Activated T-cell treated with anti-CD3 and anti-CD28 coated beads, Interleukin-2, amount 50 U/mL, for 1 hour (primary cell): ENCODE results near the gene PRKAR1B.

Experiments
- DNase-seq: peaks from one replicate; pipeline ENCODE4 v3.0.0-alpha.2; 2020

The PRKAR1B gene

DNA sequence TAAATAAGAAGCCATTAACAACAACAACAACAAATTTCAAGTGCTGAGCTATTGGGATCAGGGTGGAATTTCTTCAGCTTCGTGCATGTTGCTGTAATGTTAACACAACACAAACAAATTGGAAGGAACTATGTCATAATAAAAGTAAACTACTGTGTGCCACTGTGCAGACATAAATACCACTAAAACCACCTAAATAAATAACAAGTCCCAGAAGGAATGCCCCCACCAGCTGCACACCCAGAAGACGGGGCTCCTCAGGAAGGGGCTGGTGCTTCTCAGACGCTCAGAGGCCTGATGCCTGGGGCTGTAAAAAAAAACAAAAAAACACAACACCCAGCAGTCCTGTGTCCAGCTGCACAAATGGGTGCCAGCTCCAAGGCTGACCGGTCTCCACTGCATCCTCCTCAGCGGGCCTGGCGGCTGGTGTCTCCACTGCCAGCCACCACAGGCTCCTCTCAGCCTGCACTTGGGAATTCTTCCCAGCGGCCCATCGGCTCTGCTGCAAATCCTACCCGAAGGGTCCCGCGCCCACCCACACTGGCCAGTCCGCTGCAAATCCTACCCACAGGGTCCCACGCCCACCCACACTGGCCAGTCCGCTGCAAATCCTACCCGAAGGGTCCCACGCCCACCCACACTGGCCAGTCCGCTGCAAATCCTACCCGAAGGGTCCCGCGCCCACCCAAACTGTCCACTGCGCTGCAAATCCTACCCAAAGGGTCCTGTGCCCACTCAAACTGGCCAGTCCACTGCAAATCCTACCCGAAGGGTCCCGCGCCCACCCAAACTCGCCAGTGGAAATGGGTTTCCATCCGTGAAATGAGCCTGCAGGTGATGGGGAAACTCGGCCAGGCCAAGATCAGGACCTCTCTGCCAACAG, 36.4 kb downstream of the PRKAR1B start:
- DNase-seq = no peak

DNA sequence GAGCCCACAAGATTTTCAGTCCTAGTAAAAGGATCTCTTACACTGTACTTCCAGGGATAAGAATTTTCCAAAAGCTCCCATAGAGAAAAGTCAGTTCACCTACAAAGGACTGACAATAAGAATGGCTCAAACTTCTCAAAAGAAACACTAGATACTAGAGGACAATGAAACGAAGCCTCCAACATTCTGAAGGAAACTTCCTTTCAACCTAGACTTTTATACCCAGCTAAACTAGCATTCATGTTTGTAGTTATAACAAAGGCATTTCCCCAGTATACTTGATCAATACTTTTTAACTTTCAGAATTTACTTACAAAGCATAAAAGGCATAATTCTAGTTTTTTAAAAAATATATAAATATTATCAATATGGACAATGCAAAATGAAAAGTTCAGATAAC, 41.5 kb downstream of the PRKAR1B start:
- DNase-seq = no peak

DNA sequence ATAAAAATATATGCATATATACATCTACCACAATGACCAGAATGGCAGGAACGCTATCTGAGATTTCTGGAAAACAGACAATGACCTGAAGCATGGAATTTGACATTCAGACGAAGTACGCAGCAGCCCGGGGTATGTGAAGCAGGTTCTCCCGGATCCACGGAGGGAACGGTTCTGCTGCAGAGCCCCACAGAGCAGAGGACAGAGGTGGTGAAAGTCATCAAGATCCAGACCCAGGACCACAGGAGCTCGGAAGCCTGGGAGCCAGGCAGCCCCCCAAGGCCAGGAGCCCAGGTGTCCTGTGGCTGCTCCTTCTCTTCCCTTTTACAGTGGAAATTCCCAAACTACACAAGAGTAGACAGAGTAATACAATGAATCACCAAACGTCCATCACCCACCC, 42.7 kb downstream of the PRKAR1B start:
- DNase-seq = no peak

DNA sequence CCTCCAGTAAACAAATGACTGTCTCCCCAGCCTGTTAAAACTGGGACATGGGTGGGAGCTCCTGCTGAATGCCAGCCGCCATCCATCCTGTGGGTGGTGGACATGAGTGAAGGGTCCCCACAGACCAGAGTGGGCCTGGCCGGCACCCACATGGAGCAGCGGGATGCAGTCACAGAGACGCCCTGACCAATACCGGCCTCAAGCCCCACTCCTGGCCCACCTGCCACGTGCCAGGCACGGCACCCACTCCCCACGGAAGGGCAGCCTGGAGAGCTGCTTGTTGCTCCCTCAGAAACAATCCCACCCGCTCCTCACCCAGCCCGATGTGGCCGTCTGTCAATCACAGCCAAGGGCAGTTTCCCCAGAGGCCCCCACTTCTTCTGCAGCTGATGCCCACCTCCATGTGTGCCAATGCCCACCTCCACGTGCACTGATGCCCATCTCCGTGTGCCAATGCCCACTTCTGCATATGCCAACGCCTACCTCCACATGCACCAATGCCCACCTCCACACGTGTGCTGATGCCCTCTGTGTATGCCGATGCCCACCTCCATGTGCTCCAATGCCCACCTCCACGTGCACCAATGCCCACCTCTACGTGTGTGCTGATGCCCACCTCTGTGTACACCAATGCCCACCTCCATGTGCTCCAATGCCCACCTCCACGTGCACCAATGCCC, 43.4 kb downstream of the PRKAR1B start:
- DNase-seq = no peak

DNA sequence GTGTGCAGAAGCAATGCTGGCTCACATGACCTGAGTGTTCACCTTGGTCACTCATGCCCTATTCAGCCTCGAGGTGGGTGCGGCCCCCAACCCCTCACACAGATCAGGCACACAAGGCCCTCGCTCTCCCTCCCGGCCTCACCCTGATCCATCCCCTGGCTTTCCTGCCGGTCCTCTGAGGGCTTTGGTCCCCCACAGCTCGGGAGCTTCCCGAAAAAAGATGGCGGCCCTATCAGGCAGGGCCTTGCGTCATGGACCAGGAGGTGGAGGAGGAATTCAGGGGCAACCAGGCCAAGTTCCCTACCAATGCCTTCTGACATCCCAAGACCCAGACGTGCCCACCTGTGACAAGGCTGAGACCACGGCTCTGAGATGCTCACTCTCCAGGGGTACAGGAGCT, 44.3 kb downstream of the PRKAR1B start:
- no peak for DNase-seq

DNA sequence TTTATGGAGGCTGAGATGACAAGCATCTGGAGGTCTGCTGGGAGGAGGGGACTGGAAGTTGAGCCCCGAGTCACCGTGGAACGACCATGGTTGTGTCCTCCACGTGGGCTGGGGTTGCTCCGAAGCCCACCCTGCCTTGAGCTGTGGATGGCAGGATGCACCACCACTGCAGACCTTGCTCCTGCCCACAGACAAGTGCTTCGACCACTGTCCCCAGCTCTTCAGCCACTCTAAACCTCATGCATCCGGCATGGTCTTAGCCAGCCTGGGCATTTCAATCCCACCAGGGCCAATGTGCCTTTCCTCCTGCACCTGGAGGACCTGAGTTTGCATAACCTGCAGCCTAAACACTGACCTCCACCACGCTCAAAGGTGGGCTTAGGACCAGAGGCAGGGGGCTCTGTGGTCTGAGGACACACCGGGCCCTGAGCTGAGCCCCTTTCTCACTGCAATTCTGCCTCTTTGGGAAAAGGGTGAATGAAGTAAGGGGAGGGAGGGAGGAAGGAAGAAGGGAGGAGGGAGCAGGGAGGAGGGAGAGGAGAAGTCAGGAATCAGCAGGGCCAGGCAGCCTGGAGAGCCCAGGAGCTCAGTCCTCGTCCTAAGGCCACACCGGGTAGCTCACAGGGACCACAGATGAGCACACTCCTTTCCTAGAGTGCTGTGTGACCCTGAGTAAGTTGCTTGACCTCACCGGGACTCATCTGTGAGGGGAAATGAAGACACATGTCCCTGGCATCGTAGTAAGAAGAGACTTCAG, 45.4 kb downstream of the PRKAR1B start:
- DNase-seq = no peak

DNA sequence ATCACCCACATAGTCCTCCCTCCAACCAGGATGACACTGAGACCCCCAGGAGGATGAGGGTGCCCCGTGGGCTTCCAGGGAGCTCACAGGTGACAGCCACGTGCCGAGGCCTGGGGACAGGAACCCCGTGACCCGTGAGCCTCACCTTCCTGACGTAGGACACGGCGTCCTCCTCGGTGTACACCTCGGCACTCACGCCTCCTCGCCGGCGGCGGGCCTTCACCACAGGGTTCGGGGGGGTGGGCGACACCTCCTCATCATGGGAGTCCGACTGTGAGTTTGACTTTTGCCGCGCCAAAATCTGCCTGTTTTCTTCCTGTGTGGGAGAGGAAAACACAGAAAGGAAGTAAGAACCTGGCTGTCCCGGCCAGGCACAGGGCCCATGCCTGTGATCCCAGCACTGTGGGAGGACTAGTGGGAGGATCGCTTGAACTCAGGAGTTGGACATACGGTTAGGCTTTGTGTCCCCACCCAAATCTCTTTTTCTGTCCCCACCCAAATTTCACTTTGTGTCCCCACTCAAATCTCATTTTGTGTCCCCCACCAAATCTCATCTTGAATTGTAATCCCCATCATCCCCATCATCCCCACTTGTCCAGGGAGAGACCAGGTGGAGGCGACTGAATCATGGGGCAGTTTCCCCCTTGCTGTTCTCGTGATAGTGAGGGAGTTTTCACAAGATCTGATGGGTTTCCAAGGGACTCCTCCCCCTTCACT, 46.5 kb downstream of the PRKAR1B start:
- DNase-seq = no peak

DNA sequence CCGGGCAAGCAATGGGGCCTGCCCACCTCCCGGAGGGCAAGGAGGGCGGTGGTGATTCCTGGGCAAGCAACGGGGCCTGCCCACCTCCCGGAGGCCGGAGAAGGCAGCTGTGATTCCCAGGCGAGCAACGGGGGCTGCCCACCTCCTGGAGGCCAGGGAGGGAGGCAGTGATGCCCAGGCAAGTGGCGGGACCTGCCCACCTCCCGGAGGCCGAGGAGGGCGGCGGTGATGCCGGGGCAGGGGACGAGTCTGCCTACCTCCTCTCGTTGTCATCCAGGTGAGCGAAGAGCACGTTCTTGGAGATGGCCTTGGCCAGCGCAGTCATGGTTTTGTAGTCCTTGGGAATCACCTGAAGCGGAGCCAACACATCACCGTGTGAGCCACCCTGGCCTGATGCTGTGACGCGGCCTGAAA, 50.1 kb downstream of the PRKAR1B start:
- no peak for DNase-seq

DNA sequence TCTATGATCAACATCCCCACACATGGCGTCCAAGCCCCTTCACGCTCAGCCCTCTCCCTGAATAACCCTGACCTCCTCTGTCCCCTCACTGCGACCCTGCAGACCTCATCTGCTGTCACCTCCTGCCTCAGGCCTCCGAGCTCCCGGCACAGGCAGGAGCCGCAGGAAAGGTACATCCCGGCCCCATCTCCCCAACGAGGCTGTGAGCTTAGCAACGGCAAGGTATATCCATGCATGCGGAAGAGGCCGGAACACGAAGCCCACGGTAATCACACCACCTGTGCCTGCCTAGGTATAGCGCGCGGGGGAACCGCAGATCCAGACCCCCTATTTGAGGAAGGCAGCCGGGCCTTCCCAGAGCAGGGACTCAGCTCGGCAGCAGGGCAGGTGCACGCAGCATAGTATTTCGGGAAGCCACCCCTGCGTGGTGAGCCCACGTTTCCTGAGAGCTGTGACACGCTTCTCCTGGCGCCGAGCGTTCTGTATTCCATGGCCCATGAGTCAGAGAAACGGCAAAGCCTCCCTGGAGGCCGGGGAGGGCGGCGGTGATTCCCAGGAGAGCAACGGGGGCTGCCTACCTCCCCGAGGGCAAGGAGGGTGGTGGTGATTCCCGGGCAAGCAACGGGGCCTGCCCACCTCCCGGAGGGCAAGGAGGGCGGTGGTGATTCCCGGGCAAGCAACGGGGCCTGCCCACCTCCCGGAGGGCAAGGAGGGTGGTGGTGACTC, 50.7 kb downstream of the PRKAR1B start:
- DNase-seq = no peak

DNA sequence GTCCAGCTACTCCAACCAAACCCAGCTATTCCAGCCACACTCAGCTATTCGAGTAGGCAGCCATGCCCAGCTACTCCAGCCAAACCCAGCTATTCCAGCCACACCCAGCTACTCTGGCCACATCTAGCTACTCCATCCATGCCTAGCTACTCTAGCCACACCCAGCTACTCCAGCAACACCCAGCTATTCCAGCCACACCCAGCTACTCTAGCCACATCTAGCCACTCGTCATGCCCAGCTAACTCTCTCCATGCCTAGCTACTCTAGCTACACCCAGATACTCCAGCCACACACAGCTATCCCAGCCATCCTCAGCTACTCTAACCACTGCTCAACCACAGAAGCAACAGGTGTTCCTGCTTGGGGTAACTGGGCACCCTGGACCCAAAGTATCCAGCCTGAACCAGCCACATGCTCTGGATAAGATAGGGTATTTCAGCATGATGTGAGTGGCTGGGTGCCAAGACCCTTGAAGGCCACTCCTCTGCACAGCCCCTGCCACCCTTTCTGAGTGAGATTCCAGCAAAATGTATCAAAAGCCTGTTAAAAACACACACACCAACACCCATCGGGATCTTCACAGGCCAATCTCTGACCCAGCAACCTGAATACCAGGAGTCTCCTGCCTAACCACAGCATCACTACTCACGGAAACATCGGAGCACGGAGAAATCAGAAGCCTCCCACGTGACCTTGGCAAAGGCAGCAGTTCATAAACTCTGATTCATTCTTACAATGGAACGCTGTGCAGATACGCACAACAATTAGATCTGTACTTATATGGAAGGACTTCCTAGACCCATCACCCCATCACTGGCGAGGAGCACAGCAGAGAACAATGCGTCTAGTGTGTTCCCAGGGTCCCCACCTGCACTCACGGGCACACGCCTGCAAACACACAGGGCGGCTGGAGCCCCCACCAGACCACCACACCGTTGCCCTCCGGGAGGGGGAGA, 52.3 kb downstream of the PRKAR1B start:
- no peak for DNase-seq

DNA sequence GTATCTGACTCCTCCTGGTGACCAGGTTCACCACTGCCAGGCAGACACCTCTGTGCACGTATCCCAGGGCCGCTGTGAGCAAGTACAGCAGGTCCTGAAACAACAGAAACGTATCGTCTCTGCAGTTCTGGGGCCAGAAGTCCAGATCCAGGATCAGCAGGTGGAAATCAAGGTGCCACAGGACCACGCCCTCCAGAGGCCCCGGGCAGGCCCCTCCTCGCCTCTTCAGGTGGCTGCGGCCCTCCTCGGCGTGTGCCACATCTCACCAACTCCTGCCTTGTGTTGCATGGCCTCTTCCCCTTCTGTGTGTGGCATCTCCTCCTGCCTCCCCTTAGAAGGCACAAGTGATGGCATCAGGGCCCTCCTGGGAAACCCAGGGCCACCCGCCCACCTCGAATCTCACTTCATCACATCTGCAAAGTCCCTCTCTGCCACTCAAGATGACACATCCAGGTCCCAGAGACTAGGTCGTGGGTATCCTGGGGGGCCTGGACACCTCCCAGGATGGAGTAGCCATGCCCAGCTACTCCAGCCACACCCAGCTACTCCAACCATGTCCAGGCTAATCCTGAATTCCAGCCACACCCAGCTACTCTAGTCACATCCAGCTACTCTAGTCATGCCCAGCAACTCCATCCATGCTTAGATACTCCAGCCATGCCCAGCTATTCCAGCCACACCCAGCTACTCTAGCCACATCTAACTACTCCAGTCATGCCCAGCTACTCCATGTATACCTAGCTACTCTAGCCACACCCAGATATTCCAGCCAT, 53.2 kb downstream of the PRKAR1B start:
- DNase-seq = no peak

DNA sequence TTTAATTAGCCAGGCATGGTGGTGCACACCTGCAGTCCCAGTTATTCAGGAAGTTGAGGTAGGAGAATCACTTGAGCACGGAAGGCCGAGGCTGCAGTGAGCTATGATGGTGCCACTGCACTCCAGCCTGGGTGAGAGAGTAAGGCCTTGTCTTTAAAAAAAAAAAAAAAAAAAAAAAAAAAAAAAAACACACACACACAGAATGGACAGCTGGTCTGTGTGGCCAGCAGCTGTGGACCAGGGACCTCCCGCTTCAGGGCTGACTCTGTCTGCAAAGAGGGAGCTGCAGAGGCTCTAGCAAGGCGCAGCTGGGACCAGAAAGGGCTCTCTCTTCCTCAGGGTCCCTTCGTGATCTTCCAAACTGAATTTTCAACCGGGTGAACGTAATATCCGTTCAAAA, 54.2 kb downstream of the PRKAR1B start:
- no peak for DNase-seq

DNA sequence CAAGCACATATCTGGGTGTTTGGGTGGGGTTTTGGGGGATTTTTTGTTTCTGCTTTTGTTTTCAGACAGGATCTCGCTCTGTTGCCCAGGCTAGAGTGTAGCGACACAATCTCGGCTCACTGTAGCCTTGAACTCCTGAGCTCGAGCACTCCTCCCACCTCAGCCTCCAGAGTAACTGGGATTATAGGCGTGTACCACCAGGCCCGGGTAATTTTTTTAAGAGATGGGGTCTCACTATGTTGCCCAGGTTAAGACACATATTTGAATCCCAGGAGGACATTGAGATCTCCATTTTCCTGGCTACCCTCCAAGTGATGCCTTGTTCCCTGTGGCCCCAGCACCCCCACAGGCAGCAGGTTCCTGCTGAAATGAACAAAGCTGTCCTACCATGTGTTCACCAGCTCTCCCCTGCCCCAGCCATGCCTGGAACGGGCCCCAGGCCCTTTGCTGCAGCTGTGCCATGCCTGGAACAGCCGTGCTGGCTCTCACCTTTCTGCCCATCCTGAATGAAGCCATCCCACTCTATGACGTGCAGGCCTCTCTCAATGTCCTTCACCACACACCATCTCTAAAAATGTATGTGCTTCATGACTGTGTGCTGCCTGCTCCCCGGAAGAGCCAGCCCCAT, 55.6 kb downstream of the PRKAR1B start:
- no peak for DNase-seq

DNA sequence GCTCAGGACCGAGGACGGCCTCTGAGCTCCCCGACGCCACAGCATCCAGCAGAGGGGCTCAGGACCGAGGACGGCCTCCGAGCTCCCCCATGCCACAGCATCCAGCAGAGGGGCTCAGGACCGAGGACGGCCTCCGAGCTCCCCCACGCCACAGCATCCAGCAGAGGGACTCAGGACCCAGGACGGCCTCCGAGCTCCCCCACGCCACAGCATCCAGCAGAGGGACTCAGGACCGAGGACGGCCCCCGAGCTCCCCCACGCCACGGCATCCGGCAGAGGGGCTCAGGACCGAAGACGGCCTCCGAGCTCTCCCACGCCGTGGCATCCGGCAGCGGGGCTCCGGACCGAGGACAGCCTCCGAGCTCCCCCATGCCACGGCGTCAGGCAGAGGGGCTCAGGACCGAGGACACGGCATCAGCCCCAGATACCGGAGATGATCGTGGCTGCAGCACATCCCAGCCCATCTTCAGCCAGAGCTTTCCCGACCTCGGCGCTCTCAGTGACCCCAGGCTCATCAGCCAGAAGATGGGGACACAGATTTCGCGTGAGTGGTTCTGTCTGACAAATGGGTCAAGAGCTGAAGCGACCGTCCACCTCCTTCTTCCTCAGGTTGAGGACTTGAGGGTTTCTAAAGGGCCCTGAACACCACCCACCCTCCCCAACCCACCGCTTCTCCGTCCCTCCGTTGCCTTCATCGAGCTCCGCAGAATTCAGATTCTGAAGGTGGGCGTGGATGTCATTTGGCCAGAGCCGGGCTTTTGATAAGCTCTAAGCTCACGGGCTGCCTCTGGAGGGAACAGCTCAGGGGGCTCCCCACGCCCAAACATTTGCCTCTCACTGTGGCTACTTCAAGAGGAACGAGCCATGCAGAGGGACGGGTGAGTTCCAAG, 56.3 kb downstream of the PRKAR1B start:
- no peak for DNase-seq

DNA sequence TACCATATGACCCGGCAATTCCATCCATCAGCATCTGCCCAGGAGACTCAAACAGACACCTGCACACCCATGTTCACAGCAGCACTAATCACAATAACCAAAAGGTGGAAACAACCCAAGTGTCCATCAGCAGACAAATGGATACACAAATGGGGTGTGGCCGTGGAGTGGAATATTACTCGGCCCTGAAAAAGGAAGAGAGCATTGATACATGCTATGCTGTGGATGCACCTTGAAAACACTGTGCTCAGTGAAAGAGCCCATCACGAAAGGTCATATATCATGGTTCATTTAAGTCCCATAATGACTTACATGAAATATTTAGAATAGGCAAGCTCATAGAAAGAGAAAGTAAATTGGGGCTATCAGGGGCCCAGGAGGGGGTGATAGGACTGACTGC, 58.1 kb downstream of the PRKAR1B start:
- no peak for DNase-seq

DNA sequence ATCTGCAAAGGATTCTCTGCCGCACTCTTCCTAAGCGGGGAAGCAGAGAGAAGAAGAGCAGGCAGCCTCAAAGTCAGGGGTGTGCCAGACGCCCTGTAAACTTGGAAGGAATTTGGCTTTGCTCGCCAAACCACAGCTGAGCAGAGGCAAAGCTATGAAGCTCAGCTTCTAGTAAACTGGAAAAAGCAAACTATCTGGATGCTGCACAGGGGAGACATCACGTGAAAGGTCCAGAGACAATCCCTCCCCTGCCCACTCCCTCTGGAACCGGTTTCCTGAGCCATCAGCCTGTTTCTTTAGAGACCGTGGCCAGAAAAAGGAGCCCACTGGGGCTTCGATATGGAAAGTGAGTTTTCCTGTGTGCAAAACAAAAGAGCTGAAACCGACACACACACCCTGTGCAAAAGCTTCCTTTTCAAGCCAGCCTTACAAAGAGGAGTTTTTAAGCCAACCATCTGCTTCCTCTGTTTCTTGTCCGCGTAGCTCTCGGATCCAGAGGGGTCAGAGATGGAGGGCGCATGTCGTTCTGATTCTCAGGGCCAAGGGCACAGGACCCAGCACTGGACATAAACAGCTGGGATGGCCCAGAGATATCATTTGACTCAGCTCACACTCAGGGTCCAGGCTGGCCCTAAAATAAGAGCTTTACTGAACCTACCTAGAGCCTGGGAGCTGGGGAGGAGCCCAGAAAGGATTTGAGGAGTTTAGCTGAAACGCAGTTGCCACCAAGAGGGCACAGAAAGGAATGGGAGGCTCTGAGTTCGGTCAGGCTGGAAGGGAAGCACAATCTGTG, 58.7 kb downstream of the PRKAR1B start:
- DNase-seq = no peak

DNA sequence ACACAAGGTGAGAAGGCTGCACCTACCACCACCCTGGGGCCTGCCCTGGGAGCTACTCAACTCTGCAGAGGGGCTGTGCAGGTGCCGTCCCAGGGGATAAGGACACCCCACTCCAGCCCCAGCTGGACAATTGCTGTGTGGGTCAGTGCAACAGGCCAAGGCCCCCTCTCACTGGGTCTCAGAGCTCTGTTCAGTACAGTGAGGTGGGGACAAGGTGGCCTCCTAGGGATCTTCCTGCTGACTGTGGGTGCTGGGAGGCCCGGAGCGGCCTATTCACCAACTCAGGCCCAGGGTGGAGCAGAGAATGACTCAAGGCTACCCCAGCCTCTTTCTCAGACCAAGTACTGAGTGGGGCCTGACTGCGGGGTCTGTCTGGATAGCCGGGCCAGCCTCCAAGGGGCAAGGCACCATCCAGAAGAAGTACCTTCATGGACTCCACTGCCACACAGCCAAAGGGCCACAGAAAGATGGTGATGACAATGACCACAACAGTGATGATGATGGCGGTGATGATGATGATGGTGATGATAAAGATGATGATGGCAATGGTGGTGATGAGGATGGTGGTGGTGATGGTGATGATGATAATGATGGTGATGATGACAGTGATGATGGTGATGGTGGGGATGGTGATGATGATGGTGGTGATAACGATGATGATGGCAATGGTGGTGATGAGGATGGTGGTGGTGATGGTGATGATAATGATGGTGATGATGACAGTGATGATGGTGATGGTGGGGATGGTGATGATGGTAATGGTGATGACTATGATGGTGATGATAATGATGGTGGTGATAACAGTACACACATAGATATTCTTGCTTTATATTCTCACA, 60.4 kb downstream of the PRKAR1B start:
- no peak for DNase-seq
